ENCODE data around the gene STUB1. TPM values are rescaled to one million over a fixed set of nuclear protein-coding genes. Genes with fewer than 3 reads are reported as not detected.
A peak's percentile ranks its signal among the peaks of the same experiment; 100 is the strongest.
"Not testable (repeated sequence)": the region's sequence is repeated elsewhere in the genome, so short reads cannot be mapped to it uniquely, and the experiment has no call there.

STUB1 gene
- total RNA-seq, 4 donors from 2014 or later = 155 to 215 (median 178) TPM

DNA sequence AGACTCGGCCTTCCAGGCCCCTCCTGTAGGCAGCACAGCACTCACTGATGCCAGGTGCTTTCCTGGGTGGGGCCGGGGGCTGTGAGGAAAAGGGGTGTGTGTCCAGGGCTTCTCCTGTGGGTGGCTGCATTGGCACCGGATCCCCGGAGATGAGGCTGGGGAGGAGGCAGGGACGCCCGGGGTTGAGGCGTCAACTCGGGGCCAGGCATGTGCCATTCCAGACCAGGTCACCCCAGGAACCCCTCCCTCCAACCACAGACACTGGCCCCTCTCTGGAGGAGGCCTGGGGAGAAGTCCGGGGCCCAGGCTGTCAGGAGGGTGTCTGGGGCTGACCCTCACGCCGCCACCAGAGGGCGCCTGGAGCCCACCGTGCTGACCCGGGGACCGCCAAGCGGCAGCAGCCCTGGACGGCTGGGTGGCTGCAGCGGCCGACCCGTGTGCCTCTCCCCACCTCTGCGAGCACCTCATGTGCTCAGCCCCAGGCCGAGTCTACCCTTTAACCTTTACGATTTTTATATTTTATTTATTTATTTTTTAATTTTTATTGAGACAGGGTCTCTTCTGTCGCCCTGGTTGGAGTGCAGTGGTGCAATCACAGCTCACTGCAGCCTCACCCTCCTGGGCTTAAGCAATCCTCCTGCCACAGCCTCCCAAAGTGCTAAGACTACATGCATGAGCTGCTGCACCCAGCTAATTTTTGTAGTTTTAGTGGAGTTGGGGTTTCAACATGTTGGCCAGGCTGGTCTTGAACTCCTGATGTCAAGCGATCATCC is 31.5 kb downstream of the STUB1 start:
- intact Hi-C loops (cut with DNase I) = loop anchor here (1.0 to 2.0 kb wide), 2 partner anchors 31 to 74 kb away; no protein-coding TSS in a partner anchor
- 14% methylated on average over 14 of the region's 25 CpGs for WGBS
- H3K27ac ChIP-seq (replicated peaks in 1 of 4) = no peak overlapping the region

DNA sequence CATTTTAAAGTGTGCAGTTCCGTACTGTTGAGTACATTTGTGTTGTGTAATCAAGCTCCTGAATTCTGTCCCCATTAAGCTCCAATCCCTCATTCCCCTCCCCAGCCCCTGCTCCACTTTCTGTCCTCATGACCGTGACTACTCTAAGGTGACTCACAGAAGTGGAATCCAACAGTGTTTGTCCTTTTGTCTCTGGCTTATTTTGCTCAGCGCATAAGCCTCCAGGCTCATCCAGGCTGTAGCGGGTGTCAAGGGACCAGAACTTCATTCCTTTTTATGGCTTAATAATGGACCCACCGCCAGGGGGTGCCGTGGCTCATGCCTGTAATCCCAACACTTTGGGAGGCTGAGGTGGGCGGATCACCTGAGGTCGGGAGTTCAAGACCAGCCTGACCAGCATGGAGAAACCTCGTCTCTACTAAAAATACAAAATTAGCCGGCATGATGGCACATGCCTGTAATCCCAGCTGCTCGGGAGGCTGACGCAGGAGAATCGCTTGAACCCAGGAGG is 32.6 kb downstream of the STUB1 start:
- intact Hi-C loops (cut with DNase I); DNase-seq (ENCODE audit: extremely low spot score); H3K4me3 ChIP-seq; H3K9me3 ChIP-seq; H3K36me3 ChIP-seq; H3K27ac ChIP-seq (replicated peaks in 1 of 4): not testable (repeated sequence)
- peaks cover 23 to 67% (median 51%) of the 10 kb centered on the region in 4 donors for H3K4me1 ChIP-seq
- TF ChIP-seq, protein P1, sequence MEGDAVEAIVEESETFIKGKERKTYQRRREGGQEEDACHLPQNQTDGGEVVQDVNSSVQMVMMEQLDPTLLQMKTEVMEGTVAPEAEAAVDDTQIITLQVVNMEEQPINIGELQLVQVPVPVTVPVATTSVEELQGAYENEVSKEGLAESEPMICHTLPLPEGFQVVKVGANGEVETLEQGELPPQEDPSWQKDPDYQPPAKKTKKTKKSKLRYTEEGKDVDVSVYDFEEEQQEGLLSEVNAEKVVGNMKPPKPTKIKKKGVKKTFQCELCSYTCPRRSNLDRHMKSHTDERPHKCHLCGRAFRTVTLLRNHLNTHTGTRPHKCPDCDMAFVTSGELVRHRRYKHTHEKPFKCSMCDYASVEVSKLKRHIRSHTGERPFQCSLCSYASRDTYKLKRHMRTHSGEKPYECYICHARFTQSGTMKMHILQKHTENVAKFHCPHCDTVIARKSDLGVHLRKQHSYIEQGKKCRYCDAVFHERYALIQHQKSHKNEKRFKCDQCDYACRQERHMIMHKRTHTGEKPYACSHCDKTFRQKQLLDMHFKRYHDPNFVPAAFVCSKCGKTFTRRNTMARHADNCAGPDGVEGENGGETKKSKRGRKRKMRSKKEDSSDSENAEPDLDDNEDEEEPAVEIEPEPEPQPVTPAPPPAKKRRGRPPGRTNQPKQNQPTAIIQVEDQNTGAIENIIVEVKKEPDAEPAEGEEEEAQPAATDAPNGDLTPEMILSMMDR (IDR thresholded peaks at IDR 0.05) = peak in 2 of 3 experiments; percentile 18 to 29
- peak in 1 of 2 donors; percentile 19 for TF ChIP-seq POLR2AphosphoS5 (IDR thresholded peaks at IDR 0.05)
- WGBS = 58% methylated on average over 12 of the region's 13 CpGs
- H3K27me3 ChIP-seq = peaks cover 0 to 54% (median 37%) of the 10 kb centered on the region in 4 donors

More for the DNA sequence above, 31.5 kb downstream of the STUB1 start:
- Histone ChIP-seq H3K4me3 (no peak overlapping the region), H3K27me3 (peaks cover 0 to 65% (median 45%) of the 10 kb centered on the region in 4 donors), H3K9me3 (no peaks in the 10 kb centered on the region), H3K36me3 (peaks cover 0 to under 1% (median 0%) of the 10 kb centered on the region in 4 donors), H3K4me1 (peaks cover 20 to 56% (median 45%) of the 10 kb centered on the region in 4 donors)
- TF ChIP-seq, protein P1 (IDR thresholded peaks at IDR 0.05) = peak; percentile 93 to 96 (median 94)
- no peak for TF ChIP-seq POLR2A (IDR thresholded peaks at IDR 0.05; ENCODE audit: low read depth)
- TF ChIP-seq EP300 (IDR thresholded peaks at IDR 0.05) = no peak
- peak in 1 of 2 donors; percentile 32 for TF ChIP-seq POLR2AphosphoS5 (IDR thresholded peaks at IDR 0.05)
- DNase-seq (ENCODE audit: extremely low spot score) = no peak

GRCh38 chr16:714079-714478 is 33.9 kb downstream of the STUB1 start:
- WGBS = 62% methylated on average over 9 of the region's 11 CpGs
- TF ChIP-seq POLR2AphosphoS5 (IDR thresholded peaks at IDR 0.05) (no peak), POLR2A (IDR thresholded peaks at IDR 0.05; ENCODE audit: low read depth) (no peak), EP300 (IDR thresholded peaks at IDR 0.05) (no peak)
- TF ChIP-seq, protein P1 (IDR thresholded peaks at IDR 0.05) = no peak
- H3K27me3 ChIP-seq = peaks cover 0 to 41% (median 24%) of the 10 kb centered on the region in 4 donors
- H3K36me3 ChIP-seq = peaks cover 0 to 10% (median 3%) of the 10 kb centered on the region in 4 donors
- H3K27ac ChIP-seq (replicated peaks in 1 of 4) = no peak overlapping the region
- peak overlapping the region in 3 of 4 donors; percentile 68 to 86 (median 86) for H3K4me3 ChIP-seq
- H3K9me3 ChIP-seq = no peaks in the 10 kb centered on the region
- DNase-seq (ENCODE audit: extremely low spot score) = no peak
- intact Hi-C loops (cut with DNase I) = no loop called here
- H3K4me1 ChIP-seq = peaks cover 24 to 76% (median 56%) of the 10 kb centered on the region in 4 donors

GRCh38 chr16:714558-715476 is 34.6 kb downstream of the STUB1 start, which contains the start of gene METRN:
METRN (plus strand) TSS chr16:715118; CDS start chr16:715290, 172 bp downstream.
- intact Hi-C loops (cut with DNase I) = no loop called here
- DNase-seq (ENCODE audit: extremely low spot score) = peak; percentile 95

More at GRCh38 chr16:714558-715476, 34.6 kb downstream of the STUB1 start, which contains the start of gene METRN:
- Histone ChIP-seq H3K27ac (replicated peaks in 1 of 4) (peak within 1 kb of the TSS; percentile 42 to 66 (median 56)), H3K9me3 (no peaks in the 10 kb centered on the region), H3K36me3 (peaks cover 0 to 10% (median 3%) of the 10 kb centered on the region in 4 donors), H3K27me3 (peaks cover 0 to 34% (median 18%) of the 10 kb centered on the region in 4 donors), H3K4me3 (peak within 1 kb of the TSS; percentile 68 to 86 (median 83)), H3K4me1 (peaks cover 31 to 78% (median 60%) of the 10 kb centered on the region in 4 donors)
- WGBS = 13% methylated on average over 6 of the region's 108 CpGs
- TF ChIP-seq POLR2AphosphoS5 (IDR thresholded peaks at IDR 0.05) = peak; percentile 15 to 36
- TF ChIP-seq EP300 (IDR thresholded peaks at IDR 0.05) = no peak
- TF ChIP-seq POLR2A (IDR thresholded peaks at IDR 0.05; ENCODE audit: low read depth) = no peak
- TF ChIP-seq, protein P1 (IDR thresholded peaks at IDR 0.05) = peak in 1 of 3 experiments; percentile 15
